ENCODE results near the gene TRPM2.

GRCh38 chr21:44463724-44464123 is 110.3 kb downstream of the TRPM2 start:
- TF ChIP-seq, protein P1, sequence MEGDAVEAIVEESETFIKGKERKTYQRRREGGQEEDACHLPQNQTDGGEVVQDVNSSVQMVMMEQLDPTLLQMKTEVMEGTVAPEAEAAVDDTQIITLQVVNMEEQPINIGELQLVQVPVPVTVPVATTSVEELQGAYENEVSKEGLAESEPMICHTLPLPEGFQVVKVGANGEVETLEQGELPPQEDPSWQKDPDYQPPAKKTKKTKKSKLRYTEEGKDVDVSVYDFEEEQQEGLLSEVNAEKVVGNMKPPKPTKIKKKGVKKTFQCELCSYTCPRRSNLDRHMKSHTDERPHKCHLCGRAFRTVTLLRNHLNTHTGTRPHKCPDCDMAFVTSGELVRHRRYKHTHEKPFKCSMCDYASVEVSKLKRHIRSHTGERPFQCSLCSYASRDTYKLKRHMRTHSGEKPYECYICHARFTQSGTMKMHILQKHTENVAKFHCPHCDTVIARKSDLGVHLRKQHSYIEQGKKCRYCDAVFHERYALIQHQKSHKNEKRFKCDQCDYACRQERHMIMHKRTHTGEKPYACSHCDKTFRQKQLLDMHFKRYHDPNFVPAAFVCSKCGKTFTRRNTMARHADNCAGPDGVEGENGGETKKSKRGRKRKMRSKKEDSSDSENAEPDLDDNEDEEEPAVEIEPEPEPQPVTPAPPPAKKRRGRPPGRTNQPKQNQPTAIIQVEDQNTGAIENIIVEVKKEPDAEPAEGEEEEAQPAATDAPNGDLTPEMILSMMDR (conservative IDR thresholded peaks at IDR 0.05), result no peak
- no peak for TF ChIP-seq ZFX (IDR thresholded peaks at IDR 0.05)

Measured in C4-2B (cell line).